Trophoblast cell (in vitro differentiated cells and primary cell): ENCODE data around the gene LGALS1.

Source experiments
- DNase-seq, 2 donors: peaks; one replicate each; pipeline ENCODE4 v3.0.0-alpha.2; 2016
- H2AFZ ChIP-seq: 2 replicates; pipeline ENCODE4 v1.6.1; 2013; ENCODE audit warnings: low read length, moderate library complexity, mild to moderate bottlenecking; ENCODE audit not compliant: insufficient read depth, poor library complexity
- H2AK5ac ChIP-seq: 2 replicates; pipeline ENCODE4 v1.6.1; 2013; ENCODE audit warnings: mild to moderate bottlenecking, low read length
- H2BK120ac ChIP-seq: 2 replicates; pipeline ENCODE4 v1.6.1; 2013; ENCODE audit warnings: low read length, mild to moderate bottlenecking, moderate library complexity; ENCODE audit not compliant: insufficient read depth, poor library complexity
- H2BK12ac ChIP-seq: 2 replicates; pipeline ENCODE4 v1.6.1; 2013; ENCODE audit warnings: mild to moderate bottlenecking, low read length, moderate library complexity
- H2BK5ac ChIP-seq: 2 replicates; pipeline ENCODE4 v1.6.1; 2013; ENCODE audit warnings: low read length, low read depth, moderate library complexity, mild to moderate bottlenecking; ENCODE audit not compliant: poor library complexity
- H3K14ac ChIP-seq: 2 replicates; pipeline ENCODE4 v1.6.1; 2013; ENCODE audit warnings: mild to moderate bottlenecking, low read length
- H3K18ac ChIP-seq: 2 replicates; pipeline ENCODE4 v1.6.1; 2013; ENCODE audit warnings: mild to moderate bottlenecking, low read length
- H3K23ac ChIP-seq: 2 replicates; pipeline ENCODE4 v1.6.1; 2013; ENCODE audit warnings: low read length
- H3K27ac ChIP-seq: 2 replicates; pipeline ENCODE4 v1.5.1; 2013; ENCODE audit warnings: low read depth, mild to moderate bottlenecking, inconsistent platforms, low read length, moderate library complexity
- H3K27me3 ChIP-seq: 2 replicates; pipeline ENCODE4 v1.6.1; 2013; ENCODE audit warnings: inconsistent platforms, mild to moderate bottlenecking, low read length, moderate library complexity; ENCODE audit not compliant: insufficient read depth
- H3K36me3 ChIP-seq, 2 experiments: 1 replicate in 1 of 2; 2 replicates in 1 of 2; pipeline ENCODE4 v1.6.1; 2013; ENCODE audit warnings: low read length in 2 of 2, mild to moderate bottlenecking in 2 of 2, moderate library complexity in 1 of 2; ENCODE audit not compliant: insufficient read depth in 2 of 2, control insufficient read depth in 1 of 2
- H3K4ac ChIP-seq: 2 replicates; pipeline ENCODE4 v1.6.1; 2013; ENCODE audit warnings: low read depth, mild to moderate bottlenecking, low read length, moderate library complexity
- H3K4me1 ChIP-seq, 2 experiments: 1 replicate in 1 of 2; 2 replicates in 1 of 2; pipeline ENCODE4 v1.6.1; 2013; ENCODE audit warnings: low read length in 2 of 2, mild to moderate bottlenecking in 2 of 2, moderate library complexity in 1 of 2; ENCODE audit not compliant: insufficient read depth in 2 of 2, control insufficient read depth in 1 of 2
- H3K4me2 ChIP-seq: 2 replicates; pipeline ENCODE4 v1.6.1; 2013; ENCODE audit warnings: inconsistent platforms, mild to moderate bottlenecking, low read length, moderate library complexity
- H3K4me3 ChIP-seq: 2 replicates; pipeline ENCODE4 v1.5.1; 2013; ENCODE audit warnings: mild to moderate bottlenecking, low read depth, low read length, inconsistent platforms
- H3K79me1 ChIP-seq: one replicate; pipeline ENCODE4 v1.6.1; 2013; ENCODE audit warnings: low read length
- H3K79me2 ChIP-seq: 2 replicates; pipeline ENCODE4 v1.6.1; 2013; ENCODE audit warnings: low read length, mild to moderate bottlenecking; ENCODE audit not compliant: control insufficient read depth, insufficient read depth, poor library complexity
- H3K9ac ChIP-seq: 2 replicates; pipeline ENCODE4 v1.6.1; 2013; ENCODE audit warnings: mild to moderate bottlenecking, low read length
- H3K9me3 ChIP-seq: 2 replicates; pipeline ENCODE4 v1.6.1; 2013; ENCODE audit warnings: low read depth, mild to moderate bottlenecking, control low read depth, inconsistent platforms, low read length; ENCODE audit not compliant: insufficient read depth
- H4K12ac ChIP-seq: 2 replicates; pipeline ENCODE4 v1.6.1; 2013; ENCODE audit warnings: low read depth, mild to moderate bottlenecking, low read length, moderate library complexity
- H4K8ac ChIP-seq: 2 replicates; pipeline ENCODE4 v1.6.1; 2013; ENCODE audit warnings: low read depth, mild to moderate bottlenecking, low read length, moderate library complexity
- H4K91ac ChIP-seq: one replicate; pipeline ENCODE4 v1.6.1; 2013; ENCODE audit warnings: low read depth, mild to moderate bottlenecking, low read length, moderate library complexity
- WGBS: extraction: QIAGEN DNeasy Blood & Tissue Kit; methylation state at CpG from one replicate; pipeline ENCODE4 v1.1.7; 2013; ENCODE audit warnings: missing lambda C conversion rate; ENCODE audit not compliant: insufficient read length, insufficient coverage; ENCODE audit errors: extremely low coverage; 5-methylcytosine and 5-hydroxymethylcytosine counted together

LGALS1 gene

GRCh38 chr22:37663521-37664140 lies 11.8 kb upstream of the LGALS1 start:
- DNase-seq, result peak; percentile 82 to 87
- Histone ChIP-seq H3K4me3 (no peak overlapping the region), H3K79me2 (peaks cover 3% of the 10 kb centered on the region), H4K91ac (no peak overlapping the region), H2BK120ac (no peak overlapping the region), H2AK5ac (no peak overlapping the region), H3K9me3 (peaks cover 4% of the 10 kb centered on the region), H2BK5ac (no peak overlapping the region), H3K27me3 (no peaks in the 10 kb centered on the region), H3K14ac (no peak overlapping the region), H3K18ac (no peak overlapping the region), H3K4me1 (peaks cover 12 to 18% of the 10 kb centered on the region in 2 experiments), H4K12ac (no peak overlapping the region), H3K9ac (no peak overlapping the region), H3K23ac (no peak overlapping the region), H3K4me2 (no peak overlapping the region), H2AFZ (no peak overlapping the region), H3K79me1 (no peaks in the 10 kb centered on the region), H3K4ac (no peak overlapping the region), H3K27ac (no peak overlapping the region), H4K8ac (no peak overlapping the region), H2BK12ac (no peak overlapping the region), H3K36me3 (no peaks in the 10 kb centered on the region)
- WGBS, result no CpG with 5 or more reads among the region's 16 CpGs

GRCh38 chr22:37664249-37665101 lies 11.0 kb upstream of the LGALS1 start:
- Histone ChIP-seq H4K12ac (no peak overlapping the region), H4K8ac (no peak overlapping the region), H3K14ac (no peak overlapping the region), H3K9ac (no peak overlapping the region), H4K91ac (no peak overlapping the region), H3K9me3 (peaks cover 2% of the 10 kb centered on the region), H3K36me3 (no peaks in the 10 kb centered on the region), H2AK5ac (no peak overlapping the region), H2BK5ac (no peak overlapping the region), H3K79me1 (no peaks in the 10 kb centered on the region), H3K18ac (no peak overlapping the region), H2AFZ (no peak overlapping the region), H3K27ac (no peak overlapping the region), H3K4me3 (no peak overlapping the region), H3K79me2 (no peaks in the 10 kb centered on the region), H3K23ac (no peak overlapping the region), H2BK12ac (no peak overlapping the region), H3K4ac (no peak overlapping the region), H2BK120ac (no peak overlapping the region), H3K27me3 (no peaks in the 10 kb centered on the region), H3K4me1 (peaks cover 7 to 14% of the 10 kb centered on the region in 2 experiments), H3K4me2 (no peak overlapping the region)
- WGBS, result no CpG with 5 or more reads among the region's 16 CpGs
- no peak for DNase-seq

GRCh38 chr22:37665487-37665886 lies 9.9 kb upstream of the LGALS1 start:
- no peak overlapping the region for H4K12ac ChIP-seq
- no peaks in the 10 kb centered on the region for H3K27me3 ChIP-seq
- no peak overlapping the region for H3K23ac ChIP-seq
- H3K4ac ChIP-seq, result no peak overlapping the region
- no peaks in the 10 kb centered on the region for H3K36me3 ChIP-seq
- no peak overlapping the region for H2AFZ ChIP-seq
- no peak overlapping the region for H4K91ac ChIP-seq
- WGBS, result no CpG with 5 or more reads among the region's 24 CpGs
- no peak overlapping the region for H3K14ac ChIP-seq
- no peak overlapping the region for H3K18ac ChIP-seq
- H4K8ac ChIP-seq, result no peak overlapping the region
- no peak for DNase-seq
- H2AK5ac ChIP-seq, result no peak overlapping the region
- H3K9me3 ChIP-seq, result peaks cover 2% of the 10 kb centered on the region
- no peak overlapping the region for H3K4me3 ChIP-seq
- H3K4me1 ChIP-seq, result peaks cover 5 to 12% of the 10 kb centered on the region in 2 experiments
- no peak overlapping the region for H2BK5ac ChIP-seq
- H2BK12ac ChIP-seq, result no peak overlapping the region
- H3K4me2 ChIP-seq, result no peak overlapping the region
- H3K27ac ChIP-seq, result no peak overlapping the region
- H2BK120ac ChIP-seq, result no peak overlapping the region
- H3K79me2 ChIP-seq, result no peaks in the 10 kb centered on the region
- H3K9ac ChIP-seq, result no peak overlapping the region
- H3K79me1 ChIP-seq, result no peaks in the 10 kb centered on the region

- no peaks in the 10 kb centered on the region for H3K36me3 ChIP-seq
- H2BK5ac ChIP-seq, result no peak overlapping the region
- no peaks in the 10 kb centered on the region for H3K79me1 ChIP-seq
- no peak overlapping the region for H4K91ac ChIP-seq
- H2BK12ac ChIP-seq, result no peak overlapping the region
- H3K23ac ChIP-seq, result no peak overlapping the region
- H3K4me2 ChIP-seq, result no peak overlapping the region
- WGBS, result no CpG with 5 or more reads among the region's 6 CpGs
- H3K9ac ChIP-seq, result no peak overlapping the region
- H3K4me3 ChIP-seq, result no peak overlapping the region
- H2AFZ ChIP-seq, result no peak overlapping the region
- H3K79me2 ChIP-seq, result no peaks in the 10 kb centered on the region
- H3K27me3 ChIP-seq, result no peaks in the 10 kb centered on the region
- H2BK120ac ChIP-seq, result no peak overlapping the region
- DNase-seq, result peak in 1 of 2 donors; percentile 52
- H3K14ac ChIP-seq, result no peak overlapping the region
- H3K18ac ChIP-seq, result no peak overlapping the region
- no peak overlapping the region for H2AK5ac ChIP-seq
- no peak overlapping the region for H3K4ac ChIP-seq
- peaks cover 2 to 6% of the 10 kb centered on the region in 2 experiments for H3K4me1 ChIP-seq
- H4K8ac ChIP-seq, result no peak overlapping the region
- no peak overlapping the region for H4K12ac ChIP-seq
- H3K27ac ChIP-seq, result no peak overlapping the region
- peaks cover 2% of the 10 kb centered on the region for H3K9me3 ChIP-seq
These were observed 5.8 kb upstream of the LGALS1 start for GRCh38 chr22:37669586-37669985.
